ENCODE data around the gene TNRC6A.

- TF ChIP-seq, protein P1, sequence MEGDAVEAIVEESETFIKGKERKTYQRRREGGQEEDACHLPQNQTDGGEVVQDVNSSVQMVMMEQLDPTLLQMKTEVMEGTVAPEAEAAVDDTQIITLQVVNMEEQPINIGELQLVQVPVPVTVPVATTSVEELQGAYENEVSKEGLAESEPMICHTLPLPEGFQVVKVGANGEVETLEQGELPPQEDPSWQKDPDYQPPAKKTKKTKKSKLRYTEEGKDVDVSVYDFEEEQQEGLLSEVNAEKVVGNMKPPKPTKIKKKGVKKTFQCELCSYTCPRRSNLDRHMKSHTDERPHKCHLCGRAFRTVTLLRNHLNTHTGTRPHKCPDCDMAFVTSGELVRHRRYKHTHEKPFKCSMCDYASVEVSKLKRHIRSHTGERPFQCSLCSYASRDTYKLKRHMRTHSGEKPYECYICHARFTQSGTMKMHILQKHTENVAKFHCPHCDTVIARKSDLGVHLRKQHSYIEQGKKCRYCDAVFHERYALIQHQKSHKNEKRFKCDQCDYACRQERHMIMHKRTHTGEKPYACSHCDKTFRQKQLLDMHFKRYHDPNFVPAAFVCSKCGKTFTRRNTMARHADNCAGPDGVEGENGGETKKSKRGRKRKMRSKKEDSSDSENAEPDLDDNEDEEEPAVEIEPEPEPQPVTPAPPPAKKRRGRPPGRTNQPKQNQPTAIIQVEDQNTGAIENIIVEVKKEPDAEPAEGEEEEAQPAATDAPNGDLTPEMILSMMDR (conservative IDR thresholded peaks at IDR 0.05; ENCODE audit: low read length), result no peak
- no peak for TF ChIP-seq EZH2phosphoT487 (IDR thresholded peaks at IDR 0.05; ENCODE audit: borderline replicate concordance, low read depth, low read length)
Measured at GRCh38 chr16:24734382-24734781, 4.9 kb downstream of the TNRC6A start.

Measured in OCI-LY7 (cell line).